ENCODE results near the gene IMP4. TPM values are rescaled to one million over a fixed set of nuclear protein-coding genes. Genes with fewer than 3 reads are reported as not detected.

The IMP4 gene
- total and polyA plus RNA-seq, 4 donors = 31.7 to 95.5 (median 61.2) TPM

GRCh38 chr2:130336150-130336876, 6.4 kb upstream of the IMP4 start:
- no peaks in the 10 kb centered on the region for H3K9me3 ChIP-seq (ENCODE audit: control insufficient read depth in 4 of 4, low read length in 3 of 4)
- H3K27ac ChIP-seq (ENCODE audit: low read depth in 1 of 2, low read length in 2 of 2) = no peak overlapping the region
- no peak for TF ChIP-seq JUND (IDR thresholded peaks at IDR 0.05)
- no peak for TF ChIP-seq GABPA (IDR thresholded peaks at IDR 0.05 in 1 of 2, conservative IDR thresholded peaks at IDR 0.05 in 1 of 2)
- TF ChIP-seq EGR1 (IDR thresholded peaks at IDR 0.05; ENCODE audit: low read depth in 2 of 2) = no peak
- no peak for TF ChIP-seq TAF1 (conservative IDR thresholded peaks at IDR 0.05)
- no peak for TF ChIP-seq REST (IDR thresholded peaks at IDR 0.05)
- TF ChIP-seq HNF4A (conservative IDR thresholded peaks at IDR 0.05) = no peak
- no peak for TF ChIP-seq FOXA1 (IDR thresholded peaks at IDR 0.05)
- TF ChIP-seq ATF3 (IDR thresholded peaks at IDR 0.05) = no peak
- TF ChIP-seq ZBTB33 (IDR thresholded peaks at IDR 0.05) = no peak
- TF ChIP-seq YY1 (IDR thresholded peaks at IDR 0.05) = no peak
- TF ChIP-seq MAX (IDR thresholded peaks at IDR 0.05) = no peak
- no peak for TF ChIP-seq RXRA (IDR thresholded peaks at IDR 0.05)
- TF ChIP-seq SP1 (IDR thresholded peaks at IDR 0.05) = no peak
- no peak for TF ChIP-seq FOXA2 (IDR thresholded peaks at IDR 0.05)
- no peak for TF ChIP-seq CTCF (IDR thresholded peaks at IDR 0.05; ENCODE audit: low read depth, low read length, missing input control)
- H3K27me3 ChIP-seq (ENCODE audit: control insufficient read depth in 4 of 4, insufficient read depth in 4 of 4, low read length in 3 of 4) = peaks cover 0 to 2% (median 0%) of the 10 kb centered on the region in 4 donors
- peaks cover 0 to 9% (median 7%) of the 10 kb centered on the region in 4 donors for H3K36me3 ChIP-seq (ENCODE audit: control insufficient read depth in 4 of 4, insufficient read depth in 3 of 4, low read depth in 1 of 4, low read length in 3 of 4)
- 86% methylated on average over 13 of the region's 13 CpGs for WGBS
- H3K4me3 ChIP-seq (ENCODE audit: low read depth in 1 of 3, low read length in 3 of 3) = no peak overlapping the region
- peaks cover 1 to 9% (median 6%) of the 10 kb centered on the region in 4 donors for H3K4me1 ChIP-seq (ENCODE audit: control insufficient read depth in 4 of 4, insufficient read depth in 4 of 4, low read length in 3 of 4)
- no peak for DNase-seq (ENCODE audit: low spot score)
- H3K9ac ChIP-seq (ENCODE audit: low read depth in 1 of 2, low read length in 2 of 2) = no peak overlapping the region
